Natural killer cell (primary cell): ENCODE measurements around the gene NKD1. TPM values are rescaled to one million over a fixed set of nuclear protein-coding genes. Genes with fewer than 3 reads are reported as not detected.
A peak's percentile ranks its signal among the peaks of the same experiment; 100 is the strongest.

Experiments
- ATAC-seq, 3 donors: fragments of 150-1000 bp in 2 of 3; fragments of 200-7000 bp in 1 of 3; cut with Tn5 transposase; 1 replicate in 1 of 3; 2 replicates in 2 of 3; pipeline ENCODE4 v1.10.0; 2021; ENCODE audit warnings: mild to moderate bottlenecking in 2 of 3, moderate library complexity in 2 of 3
- DNase-seq, 2 donors: peaks; one replicate each; pipeline versions ENCODE4 v3.0.0 to v3.0.0-alpha.2; 2013 to 2021; ENCODE audit warnings: mixed read lengths in 1 of 2
- H3K27ac ChIP-seq: one replicate; pipeline ENCODE4 v1.5.1; 2013; ENCODE audit warnings: mild to moderate bottlenecking, low read length
- H3K27me3 ChIP-seq: one replicate; pipeline ENCODE4 v1.6.1; 2013; ENCODE audit warnings: low read length; ENCODE audit not compliant: control insufficient read depth, insufficient read depth
- H3K36me3 ChIP-seq: one replicate; pipeline ENCODE4 v1.6.1; 2013; ENCODE audit warnings: low read length; ENCODE audit not compliant: control insufficient read depth, insufficient read depth
- H3K4me1 ChIP-seq: one replicate; pipeline ENCODE4 v1.6.1; 2013; ENCODE audit warnings: low read length; ENCODE audit not compliant: control insufficient read depth, insufficient read depth
- H3K4me3 ChIP-seq: one replicate; pipeline ENCODE4 v1.5.1; 2013; ENCODE audit warnings: low read length
- H3K9me3 ChIP-seq: one replicate; pipeline ENCODE4 v1.6.1; 2013; ENCODE audit warnings: low read length; ENCODE audit not compliant: control insufficient read depth, insufficient read depth
- H3K27ac Mint-ChIP-seq, 2 donors: one replicate each; pipeline ENCODE4 v1.8.0; 2022; ENCODE audit warnings: mild to moderate bottlenecking in 2 of 2, mixed read lengths in 2 of 2, moderate library complexity in 1 of 2
- H3K27me3 Mint-ChIP-seq, 2 donors: one replicate each; pipeline ENCODE4 v1.8.0; 2022; ENCODE audit warnings: low read depth in 2 of 2, mixed read lengths in 2 of 2
- H3K36me3 Mint-ChIP-seq: one replicate; pipeline ENCODE4 v1.8.0; 2022; ENCODE audit warnings: mixed read lengths
- H3K4me1 Mint-ChIP-seq, 2 donors: one replicate each; pipeline ENCODE4 v1.8.0; 2022; ENCODE audit warnings: mixed read lengths in 2 of 2
- H3K4me3 Mint-ChIP-seq: one replicate; pipeline ENCODE4 v1.8.0; 2022; ENCODE audit warnings: mild to moderate bottlenecking, moderate library complexity, mixed read lengths
- H3K9me3 Mint-ChIP-seq, 2 donors: one replicate each; pipeline ENCODE4 v1.8.0; 2022; ENCODE audit warnings: mixed read lengths in 2 of 2
- WGBS: methylation state at CpG from one replicate; pipeline ENCODE4 v1.1.7; 2013; ENCODE audit warnings: missing lambda C conversion rate; ENCODE audit not compliant: insufficient coverage; 5-methylcytosine and 5-hydroxymethylcytosine counted together
- intact Hi-C: fragments of 100-400 bp; cut with micrococcal nuclease; formaldehyde crosslinking; loops from one replicate; pipeline ENCODE4 v1.14.2; 2022
- total RNA-seq, 4 donors: library from RNA; stranded (reverse); fragments of 120-200 nt in 1 of 4; gene quantifications; one replicate each; pipeline versions ENCODE4 v1.2.3 to v1.2.4, GENCODE V29; 2013 to 2022
- TF ChIP-seq, protein P1 (sequence below): fragments of 200-600 bp; IDR thresholded peaks from one replicate; pipeline ENCODE4 v1.8.0; 2022; ENCODE audit warnings: antibody characterized with exemption

NKD1 gene
- total RNA-seq, 3 donors from 2014 or later (not counting 1 experiment from before 2014, with no cell fraction given), result 0.75 to 1.5 (median 1.0) TPM

GRCh38 chr16:50668368-50669008 lies 120.3 kb downstream of the NKD1 start:
- TF ChIP-seq, protein P1, sequence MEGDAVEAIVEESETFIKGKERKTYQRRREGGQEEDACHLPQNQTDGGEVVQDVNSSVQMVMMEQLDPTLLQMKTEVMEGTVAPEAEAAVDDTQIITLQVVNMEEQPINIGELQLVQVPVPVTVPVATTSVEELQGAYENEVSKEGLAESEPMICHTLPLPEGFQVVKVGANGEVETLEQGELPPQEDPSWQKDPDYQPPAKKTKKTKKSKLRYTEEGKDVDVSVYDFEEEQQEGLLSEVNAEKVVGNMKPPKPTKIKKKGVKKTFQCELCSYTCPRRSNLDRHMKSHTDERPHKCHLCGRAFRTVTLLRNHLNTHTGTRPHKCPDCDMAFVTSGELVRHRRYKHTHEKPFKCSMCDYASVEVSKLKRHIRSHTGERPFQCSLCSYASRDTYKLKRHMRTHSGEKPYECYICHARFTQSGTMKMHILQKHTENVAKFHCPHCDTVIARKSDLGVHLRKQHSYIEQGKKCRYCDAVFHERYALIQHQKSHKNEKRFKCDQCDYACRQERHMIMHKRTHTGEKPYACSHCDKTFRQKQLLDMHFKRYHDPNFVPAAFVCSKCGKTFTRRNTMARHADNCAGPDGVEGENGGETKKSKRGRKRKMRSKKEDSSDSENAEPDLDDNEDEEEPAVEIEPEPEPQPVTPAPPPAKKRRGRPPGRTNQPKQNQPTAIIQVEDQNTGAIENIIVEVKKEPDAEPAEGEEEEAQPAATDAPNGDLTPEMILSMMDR, result no peak
- Mint-ChIP-seq H3K4me1 (peaks cover 23 to 35% of the 10 kb centered on the region in 2 donors), H3K4me3 (peak overlapping the region; percentile 25), H3K36me3 (peaks cover 8% of the 10 kb centered on the region), H3K27ac (peak overlapping the region; percentile 69 to 81), H3K27me3 (no peaks in the 10 kb centered on the region), H3K9me3 (peaks cover 0 to 4% of the 10 kb centered on the region in 2 donors)
- H3K36me3 ChIP-seq, result peaks cover 38% of the 10 kb centered on the region
- 84% methylated on average over 4 of the region's 5 CpGs for WGBS
- peaks cover 29% of the 10 kb centered on the region for H3K4me1 ChIP-seq
- peaks cover 19% of the 10 kb centered on the region for H3K9me3 ChIP-seq
- no peak overlapping the region for H3K27ac ChIP-seq
- no peak overlapping the region for H3K4me3 ChIP-seq
- intact Hi-C loops, result loop anchor here (5.0 kb wide), 2 partner anchors 121 to 456 kb away; partner anchors contain the start of gene NKD1
- H3K27me3 ChIP-seq, result no peaks in the 10 kb centered on the region
- no peak for DNase-seq
- no peak for ATAC-seq

DNA sequence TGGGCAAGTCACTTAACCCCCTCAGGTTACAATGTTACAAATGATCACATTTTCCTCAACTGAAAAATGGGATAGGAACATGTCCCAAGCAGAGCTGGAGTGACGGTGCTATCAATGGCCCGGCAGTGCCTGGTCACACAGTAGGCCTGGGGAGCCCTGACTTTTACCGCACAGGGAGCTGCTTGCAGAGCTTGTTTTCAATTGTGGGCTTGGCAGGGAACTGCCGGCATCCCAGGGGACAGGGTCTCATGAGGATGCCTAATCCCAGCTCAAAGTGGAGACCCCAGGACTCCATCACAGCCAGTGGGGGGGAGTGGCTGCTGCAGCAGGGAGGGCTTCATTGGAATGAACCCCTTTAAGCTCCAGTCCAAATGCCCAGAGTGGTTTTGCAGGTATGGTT lies 121.5 kb downstream of the NKD1 start:
- Mint-ChIP-seq H3K9me3 (peaks cover 0 to 4% of the 10 kb centered on the region in 2 donors), H3K27ac (peak overlapping the region in 1 of 2 donors; percentile 18), H3K4me1 (peaks cover 22 to 30% of the 10 kb centered on the region in 2 donors), H3K36me3 (peaks cover 8% of the 10 kb centered on the region), H3K27me3 (no peaks in the 10 kb centered on the region), H3K4me3 (no peak overlapping the region)
- H3K36me3 ChIP-seq, result peaks cover 49% of the 10 kb centered on the region
- H3K4me1 ChIP-seq, result peaks cover 29% of the 10 kb centered on the region
- TF ChIP-seq, protein P1, result no peak
- no peak for DNase-seq
- 98% methylated on average over 4 of the region's 4 CpGs for WGBS
- no peak for ATAC-seq
- H3K4me3 ChIP-seq, result no peak overlapping the region
- no peaks in the 10 kb centered on the region for H3K27me3 ChIP-seq
- intact Hi-C loops, result loop anchor here (5.0 kb wide), 2 partner anchors 122 to 457 kb away; partner anchors contain the start of gene NKD1
- H3K27ac ChIP-seq, result no peak overlapping the region
- peaks cover 25% of the 10 kb centered on the region for H3K9me3 ChIP-seq

DNA sequence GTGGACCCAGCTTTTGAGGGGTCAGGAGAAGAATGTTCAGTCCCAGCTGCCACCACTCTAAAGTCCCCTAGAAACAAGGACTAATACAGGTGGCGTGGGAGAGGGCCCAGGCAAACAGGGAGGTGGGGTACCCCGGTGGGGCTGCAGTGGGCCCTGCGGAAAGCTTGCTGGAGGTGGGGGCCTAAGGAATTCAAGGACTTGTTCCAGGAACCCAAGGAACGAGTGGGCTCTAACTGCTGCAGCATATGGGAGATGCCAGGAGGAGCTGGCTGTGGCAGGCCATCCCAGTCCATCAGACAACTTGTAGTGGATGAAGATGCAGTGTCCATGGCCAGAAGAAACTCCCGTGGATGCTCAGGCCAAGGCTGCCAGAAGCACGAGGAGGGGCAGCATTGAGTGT lies 122.3 kb downstream of the NKD1 start:
- H3K4me1 ChIP-seq, result peaks cover 21% of the 10 kb centered on the region
- TF ChIP-seq, protein P1, result no peak
- H3K9me3 ChIP-seq, result peaks cover 25% of the 10 kb centered on the region
- H3K9me3 Mint-ChIP-seq, result peaks cover 0 to 4% of the 10 kb centered on the region in 2 donors
- intact Hi-C loops, result no loop called here
- H3K4me3 Mint-ChIP-seq, result no peak overlapping the region
- peaks cover 8% of the 10 kb centered on the region for H3K36me3 Mint-ChIP-seq
- no peak overlapping the region for H3K4me3 ChIP-seq
- ATAC-seq, result no peak
- WGBS, result 97% methylated on average over 6 of the region's 6 CpGs
- H3K27ac Mint-ChIP-seq, result peak overlapping the region in 1 of 2 donors; percentile 29
- no peaks in the 10 kb centered on the region for H3K27me3 ChIP-seq
- H3K27me3 Mint-ChIP-seq, result no peaks in the 10 kb centered on the region
- no peak overlapping the region for H3K27ac ChIP-seq
- peaks cover 15 to 23% of the 10 kb centered on the region in 2 donors for H3K4me1 Mint-ChIP-seq
- peaks cover 56% of the 10 kb centered on the region for H3K36me3 ChIP-seq
- DNase-seq, result no peak
